T-helper 1 cell (primary cell): Measurements from ENCODE around the gene GYS1.

Experiments used
- DNase-seq, 5 donors: peaks; one replicate each; pipeline ENCODE4 v3.0.0-alpha.2; 2012 to 2020

Gene GYS1

GRCh38 chr19:48988286-48988685 lies 4.8 kb downstream of the GYS1 start:
- no peak for DNase-seq

- DNase-seq, result no peak
Measured at GRCh38 chr19:48987323-48987722, 5.8 kb downstream of the GYS1 start.

GRCh38 chr19:48986211-48986610 lies 6.9 kb downstream of the GYS1 start:
- no peak for DNase-seq

- no peak for DNase-seq
Measured at GRCh38 chr19:48985711-48986110, 7.4 kb downstream of the GYS1 start.

- DNase-seq, result no peak
Measured at GRCh38 chr19:48982280-48982679, 10.8 kb downstream of the GYS1 start.

- no peak for DNase-seq
Measured at GRCh38 chr19:48977061-48977460, 16.0 kb downstream of the GYS1 start.

GRCh38 chr19:48975947-48976847 lies 16.9 kb downstream of the GYS1 start:
- DNase-seq, result no peak

- DNase-seq, result peak; percentile 51 to 82 (median 73)
Measured at GRCh38 chr19:48970923-48971395, 22.1 kb downstream of the GYS1 start.

- DNase-seq, result no peak
Measured at GRCh38 chr19:48970139-48970766, 22.9 kb downstream of the GYS1 start.

- no peak for DNase-seq
Measured at GRCh38 chr19:48969276-48970138, 23.6 kb downstream of the GYS1 start.

GRCh38 chr19:48968813-48969218 lies 24.3 kb downstream of the GYS1 start:
- no peak for DNase-seq

GRCh38 chr19:48968179-48968661 lies 24.9 kb downstream of the GYS1 start:
- no peak for DNase-seq

- DNase-seq, result no peak
Measured at GRCh38 chr19:48967346-48968178, 25.5 kb downstream of the GYS1 start.

GRCh38 chr19:48966541-48967345 lies 26.4 kb downstream of the GYS1 start:
- peak in 1 of 5 donors; percentile 18 for DNase-seq

- DNase-seq, result peak; percentile 73 to 89 (median 80)
Measured at GRCh38 chr19:48965806-48966540, 27.1 kb downstream of the GYS1 start.

- DNase-seq, result peak; percentile 71 to 96 (median 77)
Measured at GRCh38 chr19:48965040-48965805, 27.9 kb downstream of the GYS1 start, which contains the start of gene FTL. TSS of gene FTL (plus strand) at chr19:48965309. CDS start at chr19:48965508, 199 bp downstream.

- no peak for DNase-seq
Measured at GRCh38 chr19:48964205-48965039, 28.7 kb downstream of the GYS1 start.
